NCI-H1092 (cell line): ENCODE results near the gene POU2F2.
"Not testable (repeated sequence)": the region's sequence is repeated elsewhere in the genome, so short reads cannot be mapped to it uniquely, and the experiment has no call there.

Experiments used
- DNase-seq: peaks from one replicate; lab custom pipeline; 2025; lab: John Stamatoyannopoulos, UW

The POU2F2 gene

GRCh38 chr19:42062381-42062780 is 69.9 kb downstream of the POU2F2 start:
- DNase-seq: no peak

GRCh38 chr19:42060117-42060516 is 72.1 kb downstream of the POU2F2 start:
- DNase-seq: no peak

- no peak for DNase-seq
Observed at GRCh38 chr19:42059196-42059595, 73.0 kb downstream of the POU2F2 start.

GRCh38 chr19:42057846-42058245 is 74.4 kb downstream of the POU2F2 start:
- no peak for DNase-seq

- no peak for DNase-seq
Observed at GRCh38 chr19:42054205-42054604, 78.0 kb downstream of the POU2F2 start.

GRCh38 chr19:42053037-42053935 is 79.0 kb downstream of the POU2F2 start:
- DNase-seq: no peak

GRCh38 chr19:42052241-42052863 is 79.9 kb downstream of the POU2F2 start:
- peak; percentile 72 for DNase-seq

GRCh38 chr19:42051166-42052115 is 80.8 kb downstream of the POU2F2 start:
- DNase-seq: no peak

GRCh38 chr19:42048992-42049391 is 83.3 kb downstream of the POU2F2 start:
- DNase-seq: no peak

- DNase-seq: no peak
Observed at GRCh38 chr19:42045575-42045974, 86.7 kb downstream of the POU2F2 start.

GRCh38 chr19:42042455-42043170 is 89.6 kb downstream of the POU2F2 start:
- no peak for DNase-seq

- DNase-seq: not testable (repeated sequence)
Observed at GRCh38 chr19:42040491-42040890, 91.8 kb downstream of the POU2F2 start.

- no peak for DNase-seq
Observed at GRCh38 chr19:42040031-42040430, 92.2 kb downstream of the POU2F2 start.

GRCh38 chr19:42038666-42039065 is 93.6 kb downstream of the POU2F2 start:
- no peak for DNase-seq

- no peak for DNase-seq
Observed at GRCh38 chr19:42037649-42038048, 94.6 kb downstream of the POU2F2 start.
